Lower leg skin (tissue), 4 donors: ENCODE measurements around the gene SELENOO. TPM values are rescaled to one million over a fixed set of nuclear protein-coding genes. Genes with fewer than 3 reads are reported as not detected.

Experiments
- DNase-seq, 2 donors: peaks; one replicate each; pipeline ENCODE4 v3.0.0-alpha.2; 2019; ENCODE audit warnings: low spot score in 2 of 2
- H3K4me3 ChIP-seq: fragments of 200-600 bp; sonication (generic); 2 replicates; pipeline ENCODE4 v1.5.1; 2017; ENCODE audit warnings: mild to moderate bottlenecking, low read depth; ENCODE audit not compliant: poor library complexity, severe bottlenecking
- POLR2A ChIP-seq, 2 donors: fragments of 450-650 bp; IDR thresholded peaks; one replicate each; pipeline ENCODE4 v1.6.1; 2016 to 2017; ENCODE audit warnings: antibody characterized with exemption in 2 of 2, mild to moderate bottlenecking in 1 of 2, moderate library complexity in 1 of 2
- WGBS, 2 donors: methylation state at CpG; one replicate each; pipeline ENCODE4 v1.1.5; 2018; 5-methylcytosine and 5-hydroxymethylcytosine counted together
- intact Hi-C: fragments of 100-400 bp; cut with DNase I; formaldehyde crosslinking; loops from one replicate; pipeline ENCODE4 v1.15.0; 2023; ENCODE audit warnings: low total_unique reads
- total RNA-seq, 4 donors: library from RNA; depleted of rRNA; stranded (reverse); fragments of >200 nt; gene quantifications; one replicate each; pipeline ENCODE4 v1.1.0, GENCODE V29; 2016
- TF ChIP-seq, protein P1 (sequence below), 3 donors: fragments of 450-650 bp; IDR thresholded peaks; one replicate each; pipeline ENCODE4 v1.5.1; 2016; ENCODE audit warnings: antibody characterized with exemption in 3 of 3, mild to moderate bottlenecking in 3 of 3, moderate library complexity in 2 of 3

Gene SELENOO
- total RNA-seq, 4 donors from 2014 or later: 33.3 to 52.3 (median 43.1) TPM

DNA sequence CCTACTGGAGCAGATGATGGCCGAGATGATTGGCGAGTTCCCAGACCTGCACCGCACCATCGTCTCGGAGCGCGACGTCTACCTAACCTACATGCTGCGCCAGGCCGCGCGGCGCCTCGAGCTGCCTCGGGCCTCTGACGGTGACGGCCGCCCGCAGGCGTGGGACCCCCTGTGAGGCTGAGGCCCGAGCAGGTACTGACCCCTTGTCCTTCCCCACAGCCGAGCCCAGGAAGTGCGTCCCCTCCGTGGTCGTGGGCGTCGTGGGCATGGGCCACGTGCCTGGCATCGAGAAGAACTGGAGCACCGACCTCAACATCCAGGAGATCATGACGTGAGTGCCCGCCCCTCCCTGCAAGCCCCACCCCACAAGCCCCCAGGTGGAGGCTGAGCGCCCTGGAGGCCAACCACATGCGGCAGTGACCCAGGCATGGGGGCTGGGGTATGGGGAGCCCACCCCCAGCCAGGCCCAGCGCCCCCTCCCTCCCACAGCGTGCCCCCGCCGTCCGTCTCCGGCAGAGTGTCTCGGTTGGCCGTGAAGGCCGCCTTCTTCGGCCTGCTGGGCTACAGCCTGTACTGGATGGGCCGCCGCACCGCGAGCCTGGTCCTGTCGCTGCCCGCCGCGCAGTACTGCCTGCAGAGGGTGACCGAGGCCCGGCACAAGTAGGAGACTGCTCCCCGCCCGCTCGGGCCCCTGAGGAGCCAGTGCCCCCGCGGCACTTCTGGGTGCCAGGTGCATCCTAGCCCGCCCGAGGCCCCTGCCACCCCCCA is 2.8 kb upstream of the SELENOO start:
- no peak overlapping the region for H3K4me3 ChIP-seq
- no peak for TF ChIP-seq POLR2A (IDR thresholded peaks at IDR 0.05)
- 87 to 93% methylated on average over 26 to 55 of the region's 61 CpGs for WGBS, 2 donors
- intact Hi-C loops: no loop called here
- DNase-seq: no peak

DNA sequence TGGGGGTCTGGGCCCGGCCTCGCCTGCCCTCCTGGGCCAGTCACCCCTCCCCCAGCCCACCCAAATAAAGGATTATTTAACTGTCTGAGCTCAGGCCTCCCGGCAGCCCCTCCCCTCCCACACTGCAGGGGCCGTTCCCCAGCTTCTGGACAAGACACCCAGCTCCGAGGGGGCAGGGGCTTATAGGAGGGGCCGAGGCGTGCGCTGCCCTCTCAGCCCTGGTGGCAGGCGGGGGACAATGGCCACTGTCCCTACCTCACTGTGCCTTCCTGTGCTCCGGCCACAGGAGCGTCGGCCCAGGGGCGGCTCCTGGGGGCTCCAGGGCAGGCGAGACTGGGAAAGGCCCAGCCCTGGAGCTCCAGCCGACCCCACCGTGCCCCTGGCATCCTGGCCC is 2.2 kb upstream of the SELENOO start:
- no peak for TF ChIP-seq POLR2A (IDR thresholded peaks at IDR 0.05)
- TF ChIP-seq, protein P1, sequence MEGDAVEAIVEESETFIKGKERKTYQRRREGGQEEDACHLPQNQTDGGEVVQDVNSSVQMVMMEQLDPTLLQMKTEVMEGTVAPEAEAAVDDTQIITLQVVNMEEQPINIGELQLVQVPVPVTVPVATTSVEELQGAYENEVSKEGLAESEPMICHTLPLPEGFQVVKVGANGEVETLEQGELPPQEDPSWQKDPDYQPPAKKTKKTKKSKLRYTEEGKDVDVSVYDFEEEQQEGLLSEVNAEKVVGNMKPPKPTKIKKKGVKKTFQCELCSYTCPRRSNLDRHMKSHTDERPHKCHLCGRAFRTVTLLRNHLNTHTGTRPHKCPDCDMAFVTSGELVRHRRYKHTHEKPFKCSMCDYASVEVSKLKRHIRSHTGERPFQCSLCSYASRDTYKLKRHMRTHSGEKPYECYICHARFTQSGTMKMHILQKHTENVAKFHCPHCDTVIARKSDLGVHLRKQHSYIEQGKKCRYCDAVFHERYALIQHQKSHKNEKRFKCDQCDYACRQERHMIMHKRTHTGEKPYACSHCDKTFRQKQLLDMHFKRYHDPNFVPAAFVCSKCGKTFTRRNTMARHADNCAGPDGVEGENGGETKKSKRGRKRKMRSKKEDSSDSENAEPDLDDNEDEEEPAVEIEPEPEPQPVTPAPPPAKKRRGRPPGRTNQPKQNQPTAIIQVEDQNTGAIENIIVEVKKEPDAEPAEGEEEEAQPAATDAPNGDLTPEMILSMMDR (IDR thresholded peaks at IDR 0.05): no peak
- 85 to 89% methylated on average over 8 to 16 of the region's 16 CpGs for WGBS, 2 donors
- intact Hi-C loops: no loop called here
- DNase-seq: no peak
- no peak overlapping the region for H3K4me3 ChIP-seq

DNA sequence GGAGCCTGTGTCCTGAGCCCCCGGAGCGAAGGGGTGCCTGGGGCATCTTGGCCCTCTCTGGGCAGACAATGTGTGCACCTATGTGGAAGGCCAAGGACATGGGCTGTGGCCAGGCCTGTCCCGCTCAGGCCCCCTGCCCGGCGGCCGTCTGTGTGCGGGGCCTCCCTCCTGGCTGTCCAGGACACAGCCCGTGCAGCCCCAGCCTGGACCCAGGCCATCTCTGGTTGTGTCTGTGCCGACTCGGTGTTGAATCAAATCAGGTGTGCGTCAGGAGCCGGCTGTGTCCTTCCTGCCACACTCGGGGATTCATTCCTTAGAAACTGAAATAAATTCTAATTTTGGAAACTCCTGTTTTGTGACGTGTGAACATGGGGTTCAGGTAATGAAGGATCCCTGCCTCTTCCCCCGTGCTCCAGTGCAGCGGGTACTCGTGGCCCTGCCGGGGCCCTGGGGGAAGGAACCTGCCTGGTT is 1.5 kb upstream of the SELENOO start:
- DNase-seq: no peak
- no peak overlapping the region for H3K4me3 ChIP-seq
- intact Hi-C loops: no loop called here
- 80 to 85% methylated on average over 16 to 18 of the region's 18 CpGs for WGBS, 2 donors
- TF ChIP-seq, protein P1 (IDR thresholded peaks at IDR 0.05): no peak
- TF ChIP-seq POLR2A (IDR thresholded peaks at IDR 0.05): no peak

DNA sequence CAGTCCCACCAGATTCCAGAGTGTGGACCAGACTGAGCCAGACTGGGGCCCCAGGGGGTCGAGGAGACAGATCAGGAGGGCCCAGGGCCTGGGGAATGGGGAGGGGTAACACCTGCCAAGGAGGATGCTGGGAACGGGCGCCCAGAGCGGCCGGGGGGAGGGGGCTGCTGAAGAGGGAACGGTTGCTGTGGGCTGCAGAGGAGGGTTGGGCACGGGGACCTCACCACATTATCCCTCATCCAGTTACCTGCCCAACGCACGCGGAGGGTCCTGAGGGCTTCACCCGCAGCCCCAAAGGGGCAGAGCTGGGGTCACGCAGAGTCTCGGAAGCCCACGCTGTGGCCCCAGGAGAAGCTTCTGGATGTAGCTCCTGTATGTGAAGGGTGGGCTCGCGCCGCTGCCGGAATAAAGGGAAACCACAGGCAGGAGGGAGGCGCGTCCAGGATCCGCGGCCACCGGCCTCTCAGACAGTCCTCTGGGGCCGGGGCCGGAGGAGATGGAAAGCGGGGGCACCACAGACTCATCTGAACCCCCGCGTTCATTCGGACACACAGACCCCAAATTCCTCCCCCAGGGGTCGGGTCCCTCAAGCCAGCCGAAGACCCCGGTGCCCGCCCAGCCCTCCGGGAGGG is 866 bp upstream of the SELENOO start:
- TF ChIP-seq POLR2A (IDR thresholded peaks at IDR 0.05): no peak
- TF ChIP-seq, protein P1 (IDR thresholded peaks at IDR 0.05): no peak
- WGBS, 2 donors: 14 to 17% methylated on average over 21 to 26 of the region's 34 CpGs
- H3K4me3 ChIP-seq: peak overlapping the region; percentile 44
- DNase-seq: no peak
- intact Hi-C loops: loop anchor here (10.0 kb wide), 1 partner anchor 45 kb away; no protein-coding TSS in a partner anchor

DNA sequence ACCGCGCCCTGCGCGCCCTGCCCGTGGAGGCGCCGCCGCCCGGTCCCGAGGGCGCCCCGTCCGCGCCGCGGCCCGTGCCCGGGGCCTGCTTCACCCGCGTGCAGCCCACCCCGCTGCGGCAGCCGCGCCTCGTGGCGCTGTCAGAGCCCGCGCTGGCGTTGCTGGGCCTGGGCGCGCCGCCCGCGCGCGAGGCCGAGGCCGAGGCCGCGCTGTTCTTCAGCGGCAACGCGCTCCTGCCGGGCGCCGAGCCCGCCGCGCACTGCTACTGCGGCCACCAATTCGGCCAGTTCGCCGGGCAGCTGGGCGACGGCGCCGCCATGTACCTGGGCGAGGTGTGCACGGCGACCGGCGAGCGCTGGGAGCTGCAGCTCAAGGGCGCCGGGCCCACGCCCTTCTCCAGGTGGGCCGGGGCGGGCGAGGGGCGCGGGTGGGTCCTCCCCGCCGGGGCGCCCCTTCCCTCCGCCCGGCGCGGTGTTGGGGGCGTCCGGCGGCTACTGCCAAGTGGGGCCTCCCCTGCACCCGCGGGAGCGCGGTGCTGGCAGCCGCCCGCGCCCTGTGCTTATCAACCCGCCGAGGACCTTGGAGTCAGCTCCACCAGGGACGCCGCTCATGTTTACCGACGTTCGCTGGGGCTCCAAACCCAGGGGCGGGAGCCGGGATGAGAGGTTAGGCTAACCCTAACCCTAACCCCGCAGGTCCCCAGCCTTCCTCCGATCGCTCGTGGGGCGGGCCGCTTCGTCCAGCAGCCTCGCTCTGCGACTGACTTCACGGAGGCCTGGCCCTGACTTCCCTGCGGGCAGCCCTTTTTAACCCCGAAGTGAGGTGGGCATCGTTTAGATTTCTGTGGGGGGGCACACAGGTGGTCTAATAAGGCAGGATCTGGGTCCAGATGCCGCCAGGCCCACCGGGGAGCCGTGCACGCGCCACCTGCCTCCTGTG is 649 bp downstream of the SELENOO start:
- WGBS, 2 donors: 1 to 29% methylated on average over 6 to 61 of the region's 115 CpGs
- TF ChIP-seq POLR2A (IDR thresholded peaks at IDR 0.05): no peak
- TF ChIP-seq, protein P1 (IDR thresholded peaks at IDR 0.05): no peak
- no peak for DNase-seq
- intact Hi-C loops: loop anchor here (10.0 kb wide), 1 partner anchor 47 kb away; no protein-coding TSS in a partner anchor
- H3K4me3 ChIP-seq: peak overlapping the region; percentile 44
